HS-5 (cell line): ENCODE measurements around the gene RBM24.

Experiments
- DNase-seq: peaks from one replicate; pipeline ENCODE4 v3.0.0-alpha.2; 2012; ENCODE audit warnings: low read depth

The RBM24 gene

DNA sequence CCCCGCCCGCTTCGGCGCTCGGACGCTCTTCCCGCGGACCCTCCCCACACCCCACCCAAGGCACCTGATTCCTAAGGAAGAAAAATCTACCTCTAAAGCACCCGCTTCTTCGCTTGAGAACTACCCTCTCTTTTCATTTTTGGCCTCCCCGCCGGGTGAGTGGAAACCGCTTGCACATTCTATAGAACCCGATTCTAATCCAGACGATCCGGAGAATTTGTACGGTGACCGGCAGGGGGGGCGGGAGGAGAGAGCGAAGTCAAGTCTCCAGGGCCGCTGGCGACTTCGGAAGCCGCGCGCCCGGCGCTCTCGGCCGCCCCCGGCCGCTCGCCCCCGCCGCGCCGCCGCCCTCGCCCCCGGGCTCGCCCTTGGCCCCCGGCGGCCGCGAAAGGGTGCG is at the start of gene RBM24:
RBM24 (plus strand) TSS at position 262 of the 397 bp plus-strand sequence. CDS start 221 bp downstream, outside the sequence.
- DNase-seq: no peak

DNA sequence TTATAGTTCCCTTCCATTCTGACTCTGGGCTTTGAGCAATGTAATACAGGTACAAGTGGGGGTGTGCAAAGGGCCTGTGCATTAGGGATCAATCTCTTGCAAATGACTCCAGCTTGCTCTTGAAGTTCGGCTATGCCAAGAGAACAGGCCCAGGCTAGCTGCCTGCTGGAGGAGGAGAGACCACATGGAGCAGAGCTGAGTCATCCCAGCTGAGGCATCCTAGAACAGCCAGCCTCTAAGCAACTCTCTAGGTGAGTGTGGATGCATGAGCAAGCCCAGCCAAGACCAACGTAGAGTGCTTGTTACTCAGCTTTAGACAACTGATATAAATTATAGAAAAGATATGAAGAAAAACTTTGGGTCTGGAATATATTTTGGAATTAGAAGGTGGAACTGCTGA is 47.6 kb upstream of the RBM24 start:
- DNase-seq: no peak

DNA sequence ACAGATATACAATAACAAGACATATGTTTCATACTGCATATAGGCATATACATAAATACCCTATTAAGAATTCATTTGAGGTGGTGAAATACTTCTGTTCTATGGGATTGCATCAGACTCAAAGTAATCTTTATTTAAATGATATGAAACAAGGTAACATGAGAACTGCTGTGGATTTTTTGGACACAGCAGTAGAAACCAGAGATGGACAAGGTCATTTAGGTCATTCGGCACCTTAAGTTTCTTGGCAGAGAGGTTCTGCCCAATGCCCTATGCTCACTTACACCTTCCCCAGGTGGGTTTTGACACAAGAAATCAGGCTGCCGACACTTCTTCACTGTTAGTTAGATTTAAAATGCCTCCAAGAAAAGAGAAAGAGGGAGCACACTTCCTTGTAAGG is 43.9 kb upstream of the RBM24 start:
- DNase-seq: no peak

DNA sequence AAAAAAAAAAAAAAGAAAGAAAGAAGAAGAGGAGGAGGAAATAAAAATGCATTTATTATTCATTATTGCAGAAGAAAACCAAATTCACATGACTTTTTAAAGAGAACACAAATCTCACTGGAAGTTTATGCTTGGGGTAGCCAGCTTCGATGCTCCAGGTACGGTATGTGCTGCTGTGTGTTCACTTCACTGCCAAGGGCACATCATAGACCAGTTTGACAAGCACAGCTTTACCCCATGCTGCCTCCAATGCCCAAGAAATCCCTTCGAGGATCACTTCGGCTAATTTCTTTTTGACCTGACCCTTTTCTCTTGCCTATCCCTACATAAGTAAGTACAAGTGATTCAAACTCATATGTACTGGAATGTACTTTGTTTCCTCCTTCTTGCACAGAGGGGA is 41.9 kb upstream of the RBM24 start:
- DNase-seq: no peak

DNA sequence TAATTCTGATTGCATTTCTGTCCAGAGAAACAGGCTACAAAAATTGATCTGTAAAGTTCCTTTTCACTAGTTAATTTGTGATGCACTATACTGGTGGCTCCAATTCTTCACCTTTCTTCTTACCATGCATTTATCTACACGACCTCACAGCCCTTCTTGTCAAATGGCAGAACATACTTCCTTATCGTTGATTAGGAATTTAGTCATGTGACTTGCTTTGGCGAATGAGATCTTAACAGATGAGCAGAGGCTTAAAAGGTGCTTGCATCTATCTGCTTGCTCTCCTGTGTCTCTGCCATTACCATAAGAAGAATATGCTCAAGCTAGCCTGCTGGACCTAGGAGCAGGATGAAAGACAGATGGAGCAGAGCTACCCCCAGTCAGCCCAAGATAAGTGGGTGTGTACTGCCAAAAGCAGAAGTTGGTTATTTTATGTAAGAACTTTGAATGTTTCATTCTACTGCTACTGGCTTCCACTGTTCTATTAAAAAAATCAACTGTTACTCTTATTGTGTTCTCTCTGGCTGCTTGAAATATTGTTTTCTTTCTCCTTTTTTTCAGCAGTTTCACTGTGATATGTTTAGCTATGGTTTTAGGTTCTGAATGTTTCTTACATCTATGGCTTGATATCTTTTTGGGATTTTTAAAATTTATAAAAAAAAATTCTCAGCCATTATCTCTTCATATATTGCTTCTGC is 40.2 kb upstream of the RBM24 start:
- DNase-seq: no peak

DNA sequence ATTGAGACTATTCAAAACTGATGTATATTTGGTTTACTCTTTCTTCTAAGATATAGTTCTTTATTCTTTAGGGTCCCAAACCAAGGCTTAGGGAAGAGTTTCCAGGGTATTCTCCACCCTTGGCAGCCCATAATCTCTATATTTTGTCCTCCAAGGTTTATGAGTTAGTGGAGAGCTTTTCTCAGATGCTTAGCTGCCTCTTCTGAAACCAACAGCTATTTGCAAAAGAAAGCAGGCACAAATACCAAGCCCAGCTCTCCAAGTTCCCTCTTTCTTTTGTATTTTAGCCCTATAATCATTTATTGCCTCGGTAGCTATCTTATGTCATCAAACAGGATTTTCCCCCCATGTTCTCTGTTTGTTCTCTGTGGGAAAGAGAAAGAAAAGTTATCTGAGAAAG is 39.1 kb upstream of the RBM24 start:
- DNase-seq: no peak

DNA sequence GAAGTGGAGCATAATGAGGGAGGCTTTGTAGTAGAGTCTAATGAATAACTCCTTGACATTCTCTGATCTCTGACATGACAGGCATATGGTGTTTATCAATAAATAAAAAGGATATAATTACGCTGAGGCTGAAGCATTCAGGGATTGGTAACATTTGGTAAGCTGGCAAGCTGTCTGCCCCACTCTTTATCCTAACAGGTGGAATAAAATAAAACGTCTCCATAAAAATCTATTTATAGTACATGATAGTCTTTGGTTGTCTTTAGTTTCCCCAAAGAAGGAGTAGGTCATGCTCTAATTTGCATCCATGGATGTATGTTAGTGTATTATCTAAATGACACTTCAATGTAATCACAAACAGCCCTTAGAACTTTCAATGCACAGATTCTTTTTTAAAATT is 30.9 kb upstream of the RBM24 start:
- DNase-seq: no peak

DNA sequence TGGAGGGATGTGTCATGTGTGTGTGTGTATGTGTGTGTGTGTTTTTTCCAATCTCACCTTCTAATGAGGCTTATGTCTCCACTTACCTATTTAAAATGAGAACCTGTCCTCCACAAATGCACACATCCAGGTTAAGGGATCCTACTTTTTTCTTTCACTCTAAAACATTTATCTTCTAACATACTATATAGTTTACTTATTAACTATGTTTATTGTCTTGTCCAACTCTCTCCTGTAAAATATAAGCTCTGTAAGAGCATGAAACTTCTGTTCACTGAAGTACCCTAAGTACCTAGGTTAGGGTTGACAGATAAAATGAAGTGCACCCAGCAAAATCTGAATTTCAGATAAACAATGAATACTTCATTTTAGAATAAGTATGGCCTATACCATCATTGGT is 29.2 kb upstream of the RBM24 start:
- no peak for DNase-seq

DNA sequence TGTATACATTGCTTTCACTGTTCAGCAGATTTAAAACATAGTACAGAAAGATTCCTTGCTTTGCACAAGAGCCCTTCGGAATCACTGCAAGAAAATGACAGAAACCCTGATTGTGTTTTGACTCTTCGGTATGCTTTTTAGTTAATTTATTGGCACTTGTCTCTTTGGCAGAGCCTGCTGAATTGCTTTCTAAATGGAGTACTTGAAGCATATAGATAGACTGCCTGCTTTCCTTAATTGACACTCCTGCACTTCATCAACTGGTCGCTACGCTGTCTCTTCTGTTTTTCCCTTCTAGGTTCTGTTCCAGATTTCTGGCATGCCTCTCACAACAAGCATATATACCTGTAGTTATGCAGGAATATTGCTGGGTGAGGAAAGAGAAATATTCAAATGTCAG is 22.4 kb upstream of the RBM24 start:
- DNase-seq: no peak

DNA sequence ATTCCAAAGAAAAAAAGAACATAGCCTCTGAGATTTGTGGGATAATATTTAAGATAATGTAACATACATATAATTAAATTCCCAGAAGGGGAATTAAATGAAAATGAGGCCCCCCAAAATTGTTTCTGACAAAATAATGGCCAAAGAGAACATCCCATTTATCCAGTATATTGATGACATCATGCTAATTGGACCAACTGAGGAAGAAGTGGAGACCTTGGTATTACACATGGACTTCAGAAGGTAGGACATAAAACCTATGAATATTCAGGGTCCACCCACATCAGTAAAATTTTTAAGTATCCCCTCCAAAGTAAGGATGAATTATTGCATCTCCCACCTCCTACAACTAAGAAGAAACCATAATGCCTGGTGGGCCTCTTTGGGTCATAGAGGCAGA is 15.6 kb upstream of the RBM24 start:
- DNase-seq: no peak

DNA sequence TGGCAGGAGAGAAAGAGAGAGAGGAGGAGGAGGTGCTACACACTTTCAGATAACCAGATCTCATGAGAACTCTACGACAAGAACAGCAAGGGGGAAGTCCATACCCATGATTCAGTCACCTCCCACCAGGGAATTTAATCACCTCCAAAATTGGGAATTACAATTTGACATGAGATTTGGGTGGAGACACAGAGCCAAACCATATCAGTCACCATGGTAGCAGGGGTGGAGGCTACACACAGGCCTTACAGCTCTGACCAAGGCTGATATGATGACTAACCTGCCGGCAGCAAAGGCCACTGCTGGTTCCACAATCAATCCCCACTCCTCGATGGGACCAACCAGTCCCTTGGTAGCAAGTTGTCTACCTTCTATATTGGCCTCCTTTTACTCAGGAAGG is 13.6 kb upstream of the RBM24 start:
- DNase-seq: no peak

DNA sequence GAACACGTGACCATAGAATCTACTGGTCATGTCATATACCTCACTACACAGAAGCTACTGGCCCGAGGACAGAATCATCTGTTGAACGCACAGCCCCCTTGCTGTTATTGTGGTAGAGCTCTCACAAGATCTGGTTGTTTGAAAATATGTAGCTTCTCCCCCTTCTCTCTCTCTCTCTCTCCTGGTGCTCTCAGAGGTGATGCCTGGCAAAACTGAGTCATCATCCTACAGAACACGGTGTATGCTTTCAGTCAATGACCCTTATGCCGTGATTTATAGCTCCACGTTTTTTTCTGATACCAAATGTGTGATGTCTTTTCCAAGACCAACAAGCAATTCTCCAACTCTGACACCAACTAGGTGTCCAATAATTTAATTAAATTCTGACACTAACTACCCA is 13.0 kb upstream of the RBM24 start:
- DNase-seq: no peak

DNA sequence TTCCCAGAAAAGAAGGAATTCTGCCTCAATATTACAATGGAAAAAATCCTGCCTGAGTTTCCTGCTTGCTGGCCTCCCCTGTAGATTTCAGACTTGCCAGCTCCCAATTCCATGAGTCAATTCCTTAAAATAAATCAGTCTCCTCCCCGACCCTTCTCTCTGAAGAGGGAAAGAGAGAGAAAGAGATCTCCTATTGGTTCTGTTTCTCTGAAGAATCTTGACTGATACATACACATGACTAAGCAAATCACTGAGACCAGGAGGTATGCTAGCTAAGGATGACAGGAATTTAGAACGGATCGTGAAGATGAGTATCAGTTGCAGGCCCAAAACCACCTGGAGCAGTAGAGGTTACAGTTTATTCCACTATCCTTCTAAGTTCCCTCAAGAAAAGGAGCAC is 11.3 kb upstream of the RBM24 start:
- DNase-seq: no peak

DNA sequence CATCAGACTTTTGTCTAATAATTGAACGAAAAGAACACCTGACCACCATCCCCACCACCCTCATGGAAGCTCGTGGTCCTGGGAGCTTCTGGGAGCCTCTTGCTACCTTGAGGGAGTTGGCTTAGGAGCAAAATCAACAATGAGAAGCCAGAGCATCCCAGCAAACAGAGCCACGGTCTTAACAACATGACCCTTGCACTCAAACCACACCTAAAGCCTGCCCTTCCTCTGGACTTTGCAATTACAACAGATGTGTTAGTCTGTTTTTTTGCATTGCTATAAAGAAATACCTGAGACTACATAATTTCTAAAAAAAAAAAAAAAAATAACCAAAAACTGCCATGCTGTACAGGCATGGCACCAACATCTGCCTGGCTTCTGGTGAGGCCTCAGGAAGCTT is 9.5 kb upstream of the RBM24 start:
- no peak for DNase-seq

DNA sequence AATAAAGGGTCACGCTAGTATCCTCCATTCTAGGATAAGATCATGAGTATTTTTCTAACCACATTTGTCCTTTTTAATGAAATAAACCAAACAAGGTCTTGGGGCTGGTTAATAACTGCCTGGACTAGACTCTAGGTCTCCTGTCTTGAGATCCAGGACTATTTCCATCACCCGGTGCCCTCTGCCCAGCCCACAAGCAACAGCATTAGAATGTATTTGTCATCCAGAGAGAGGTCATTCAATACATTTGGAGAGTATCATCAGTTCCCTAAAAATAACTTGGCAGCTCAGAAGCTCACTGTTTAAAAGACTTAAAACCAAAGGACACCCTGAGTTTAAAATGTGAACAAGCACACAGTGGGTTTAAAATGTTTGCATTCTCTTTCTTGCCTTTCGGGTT is 4.4 kb upstream of the RBM24 start:
- no peak for DNase-seq

DNA sequence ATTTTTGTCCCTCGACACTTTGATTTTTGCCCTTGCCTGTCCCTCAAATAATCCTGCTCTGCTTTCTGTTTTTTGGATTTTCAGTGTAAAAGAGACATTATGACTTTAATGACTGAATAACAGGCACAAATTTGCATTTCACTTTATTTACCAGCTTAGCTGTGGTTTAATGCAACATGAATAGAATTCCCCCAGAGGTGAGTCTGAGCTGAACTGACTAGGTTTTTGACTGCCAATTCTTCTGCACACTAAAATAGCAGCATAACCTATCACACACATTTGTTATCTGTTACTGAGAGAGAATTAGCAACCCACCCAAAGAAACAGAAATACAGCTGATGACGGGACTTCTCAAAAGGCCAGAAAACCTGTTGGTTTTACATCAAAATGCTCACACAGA is 3.9 kb upstream of the RBM24 start:
- DNase-seq: no peak

DNA sequence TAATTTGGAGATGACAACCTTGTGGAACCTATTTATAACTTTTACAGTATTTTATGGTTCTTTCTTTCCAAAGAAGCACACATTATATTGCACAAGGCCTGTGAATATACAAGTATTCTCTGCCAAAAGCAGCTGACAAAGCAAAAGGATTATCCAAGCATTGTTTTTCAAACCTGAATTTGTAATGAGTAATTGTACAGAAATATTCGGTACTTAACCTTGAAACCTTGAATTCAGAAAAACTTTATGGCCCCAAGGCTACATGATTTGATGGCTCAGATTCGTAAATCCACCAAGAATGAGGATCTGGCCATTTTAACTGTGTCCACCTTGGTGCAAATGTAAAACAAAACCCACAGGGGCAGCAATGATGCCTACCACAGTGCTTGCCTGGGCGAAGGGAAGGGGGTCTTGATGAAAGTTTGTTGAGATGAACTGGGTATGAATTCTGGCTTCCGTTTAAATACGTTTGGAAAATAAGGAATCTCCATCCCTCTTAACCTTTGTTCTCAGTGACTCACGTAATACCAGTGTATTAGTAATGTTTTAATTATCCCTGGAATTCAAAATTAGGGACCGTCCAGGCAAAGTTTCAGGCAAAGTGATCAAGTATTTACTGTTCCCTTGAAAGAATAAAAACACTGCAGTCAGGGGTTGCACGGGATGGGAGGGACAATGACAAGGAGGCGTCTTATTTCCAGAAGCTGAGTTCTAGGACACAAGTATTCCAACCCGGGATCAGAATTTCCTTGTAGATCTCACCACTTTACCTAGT is 2.7 kb upstream of the RBM24 start:
- DNase-seq: peak; percentile 78

DNA sequence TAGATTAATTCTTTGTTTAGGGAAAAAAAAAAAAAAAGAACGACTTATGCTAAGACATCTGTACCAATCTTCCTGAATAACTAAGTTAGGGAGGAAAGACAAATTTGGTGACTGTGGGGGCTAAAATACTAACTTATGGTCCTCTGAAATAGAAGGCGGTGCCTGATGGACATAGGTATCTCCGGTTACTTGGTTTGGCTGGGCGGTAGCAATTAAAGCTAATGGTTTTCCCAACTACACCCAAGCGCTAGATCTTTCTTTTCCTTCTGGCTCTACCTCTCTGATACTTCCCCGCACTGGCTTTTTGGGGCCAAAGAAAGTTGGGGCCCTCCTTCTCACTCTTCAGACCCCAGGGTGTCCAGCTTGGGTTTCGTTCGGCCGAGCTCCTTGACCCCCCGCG is 1.0 kb upstream of the RBM24 start:
- DNase-seq: no peak

DNA sequence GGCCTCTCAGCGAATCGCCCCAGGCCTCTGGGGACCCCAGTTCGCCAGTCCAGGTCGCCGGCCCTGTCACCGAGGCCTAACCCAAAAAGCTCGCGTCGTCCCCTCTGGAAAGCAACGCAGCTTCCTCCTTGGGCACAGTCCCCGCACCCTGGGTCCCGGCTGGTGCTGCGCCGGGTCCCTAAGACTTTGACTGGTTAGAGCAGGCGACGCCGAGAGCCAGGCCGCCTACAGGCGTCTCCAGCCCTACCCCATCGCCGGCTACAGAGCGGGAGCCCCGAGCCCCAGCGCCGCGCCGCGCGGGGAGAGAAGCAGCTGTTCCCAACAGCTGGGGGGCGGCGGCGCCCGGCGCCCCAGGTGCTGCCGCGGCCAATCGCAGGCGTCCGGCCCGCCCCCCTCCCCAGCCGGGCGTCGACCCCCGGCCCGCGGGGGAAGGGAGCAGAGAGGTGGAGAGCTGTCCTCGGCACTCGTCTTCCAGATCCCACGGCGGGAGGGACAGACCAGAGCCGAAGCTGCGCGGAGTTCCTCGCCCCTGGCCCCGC is 540 bp upstream of the RBM24 start:
- no peak for DNase-seq

DNA sequence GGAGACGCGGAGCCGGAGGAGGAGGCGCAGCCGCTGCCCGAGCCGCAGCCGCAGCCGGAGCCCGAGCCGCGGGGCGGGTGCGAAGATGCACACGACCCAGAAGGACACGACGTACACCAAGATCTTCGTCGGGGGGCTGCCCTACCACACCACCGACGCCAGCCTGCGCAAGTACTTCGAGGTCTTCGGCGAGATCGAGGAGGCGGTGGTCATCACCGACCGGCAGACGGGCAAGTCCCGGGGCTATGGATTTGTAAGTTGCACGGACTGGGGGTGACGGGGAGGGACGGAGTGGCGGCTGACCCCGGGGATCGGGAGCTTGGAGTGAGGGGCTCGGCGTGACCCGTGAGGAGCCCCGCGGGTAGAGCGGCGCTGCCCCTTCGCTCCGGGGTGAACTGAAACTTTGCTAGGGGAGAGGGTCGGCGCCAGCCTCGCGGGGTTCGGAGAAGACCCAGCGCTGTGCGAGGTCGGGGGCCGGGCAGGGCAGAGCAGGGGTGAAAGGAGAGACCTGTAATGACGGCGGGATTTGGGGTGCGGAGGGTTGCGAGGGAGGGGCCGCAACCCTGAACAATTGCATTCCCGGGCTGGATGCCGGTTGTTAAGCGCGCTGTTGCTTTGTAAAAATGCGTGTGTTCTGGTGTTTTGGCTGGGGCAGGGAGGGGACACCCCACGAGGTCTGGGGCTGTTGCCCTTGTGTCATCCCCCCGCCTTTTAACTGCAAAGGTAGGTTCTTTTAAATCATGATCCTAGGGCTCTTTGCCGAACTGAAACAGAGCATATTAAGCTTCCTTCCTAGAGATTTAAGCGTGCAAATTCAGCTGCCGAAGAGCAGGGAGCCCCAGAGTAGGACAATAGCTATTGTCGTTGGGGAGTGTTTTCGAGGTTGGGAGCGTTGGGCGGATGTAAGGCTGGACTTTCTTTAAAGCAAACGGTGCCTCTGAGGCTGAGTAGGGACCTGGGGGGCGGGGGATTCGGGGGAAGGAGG is 628 bp downstream of the RBM24 start:
- no peak for DNase-seq

DNA sequence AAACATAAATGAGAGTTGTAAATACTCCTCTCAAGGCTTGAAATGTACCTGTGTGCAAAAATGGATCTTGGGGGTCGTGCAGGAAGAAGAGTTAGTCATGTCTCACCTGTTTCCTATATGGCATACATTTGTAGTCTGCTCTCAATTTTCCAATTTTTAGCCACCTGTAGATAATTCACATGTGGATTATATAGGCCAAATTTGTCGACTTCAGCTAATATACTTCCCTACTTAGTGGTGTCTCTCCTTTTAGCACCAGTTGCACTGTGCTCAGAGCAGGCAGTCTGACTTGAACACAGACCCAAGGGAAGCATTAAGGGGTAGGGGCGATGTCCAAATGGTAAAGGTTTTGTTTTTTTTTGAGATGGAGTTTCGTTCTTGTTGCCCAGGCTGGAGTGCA is 1.9 kb downstream of the RBM24 start:
- DNase-seq: no peak

DNA sequence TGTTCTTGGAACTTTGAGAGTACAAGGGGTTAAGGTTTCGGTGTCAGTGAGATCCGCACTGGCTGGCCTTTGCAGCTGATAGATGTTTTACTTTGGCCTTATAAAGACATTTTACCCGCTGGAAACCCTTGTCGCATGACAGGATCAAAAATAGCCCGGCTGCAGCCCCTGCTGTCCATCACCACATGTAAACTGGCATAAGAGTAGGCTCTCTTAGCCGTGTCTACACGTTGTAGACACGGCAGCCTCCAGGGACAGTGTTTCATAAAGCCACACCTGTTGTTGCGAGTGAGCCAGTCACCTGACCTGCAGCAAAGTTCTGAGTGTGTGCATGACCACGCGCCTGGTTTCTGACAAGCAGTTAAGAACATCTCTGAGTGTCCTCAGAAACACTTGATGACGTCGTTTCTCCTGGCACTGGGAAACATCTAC is 8.5 kb downstream of the RBM24 start:
- no peak for DNase-seq
